Ovary (tissue), 3 donors: Measurements from ENCODE around the gene ANKMY1.

Experiments
- CTCF ChIP-seq, 3 donors: fragments of 450-650 bp in 2 of 3; fragments of 200-600 bp in 1 of 3; IDR thresholded peaks; one replicate each; pipeline versions ENCODE4 v1.5.1 to v1.8.0; 2016 to 2022; ENCODE audit warnings: antibody characterized with exemption in 3 of 3, mild to moderate bottlenecking in 1 of 3
- POLR2A ChIP-seq: fragments of 450-650 bp; IDR thresholded peaks from one replicate; pipeline ENCODE4 v1.6.1; 2017; ENCODE audit warnings: antibody characterized with exemption, mild to moderate bottlenecking, moderate library complexity
- donor health status: DM: no; HTN: no; CAD: no.

- no peak for TF ChIP-seq CTCF (IDR thresholded peaks at IDR 0.05)
- no peak for TF ChIP-seq POLR2A
Observed at GRCh38 chr2:240583774-240584173, 26.0 kb upstream of the ANKMY1 start.
